Measurements from ENCODE around the gene MRPL23.

Gene MRPL23

DNA sequence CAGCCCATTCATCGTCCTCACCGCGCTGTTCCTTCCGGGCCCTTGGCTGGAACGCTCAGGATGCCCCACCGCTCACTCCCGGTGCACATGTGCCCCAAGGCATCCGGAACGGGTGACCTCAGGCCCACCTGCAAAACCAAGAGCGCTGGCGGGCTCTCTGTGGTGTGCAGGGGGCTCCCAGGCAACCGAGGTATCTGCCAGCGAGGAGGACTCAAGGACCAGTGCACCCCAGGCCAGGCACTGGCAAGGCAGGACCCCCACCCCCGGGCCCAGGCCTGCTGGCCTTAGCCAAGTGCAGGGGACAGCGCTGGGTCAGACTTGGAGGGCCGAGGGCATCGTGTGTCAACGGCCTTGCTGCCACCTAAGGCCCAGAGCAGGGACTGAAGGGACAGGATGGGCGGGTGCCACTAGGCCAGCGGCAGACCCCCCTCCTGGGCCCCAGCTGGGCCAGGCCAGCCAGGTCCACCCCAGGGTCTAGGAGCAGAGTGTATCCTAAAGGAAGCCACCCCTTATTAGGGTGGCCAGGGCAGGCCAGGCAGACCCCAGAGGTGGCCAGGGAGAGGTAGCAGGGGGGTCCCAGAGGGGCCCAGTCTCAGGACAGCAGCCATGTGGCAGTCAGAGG, 19.2 kb upstream of the MRPL23 start:
- peak overlapping the region; percentile 42 for H3K9ac ChIP-seq (ENCODE audit: insufficient read length, low read depth)
- no peak overlapping the region for H3K4me3 ChIP-seq (ENCODE audit: insufficient read length, low read depth)
- no peaks in the 10 kb centered on the region for H3K27me3 ChIP-seq (ENCODE audit: insufficient read depth, insufficient read length)
- TF ChIP-seq SUZ12 (IDR thresholded peaks at IDR 0.05; ENCODE audit: extremely low read depth, insufficient read depth, insufficient read length) (no peak), YY1 (IDR thresholded peaks at IDR 0.05; ENCODE audit: insufficient read depth, insufficient read length) (no peak), ZNF274 (IDR thresholded peaks at IDR 0.05; ENCODE audit: low read depth, low read length) (no peak)
- peaks cover 20% of the 10 kb centered on the region for H3K4me1 ChIP-seq (ENCODE audit: insufficient read depth, insufficient read length)
- H3K9me3 ChIP-seq (ENCODE audit: insufficient read depth, low read length), result no peaks in the 10 kb centered on the region
- no peaks in the 10 kb centered on the region for H3K36me3 ChIP-seq (ENCODE audit: insufficient read depth, insufficient read length, low read length)
- DNase-seq (ENCODE audit: low read depth, low spot score), result no peak

GRCh38 chr11:1928470-1928890, 18.7 kb upstream of the MRPL23 start:
- TF ChIP-seq ZNF274 (IDR thresholded peaks at IDR 0.05; ENCODE audit: low read depth, low read length) (no peak), SUZ12 (IDR thresholded peaks at IDR 0.05; ENCODE audit: extremely low read depth, insufficient read depth, insufficient read length) (no peak), YY1 (IDR thresholded peaks at IDR 0.05; ENCODE audit: insufficient read depth, insufficient read length) (no peak)
- Histone ChIP-seq H3K9ac (ENCODE audit: insufficient read length, low read depth) (no peak overlapping the region), H3K9me3 (ENCODE audit: insufficient read depth, low read length) (no peaks in the 10 kb centered on the region), H3K4me3 (ENCODE audit: insufficient read length, low read depth) (no peak overlapping the region), H3K4me1 (ENCODE audit: insufficient read depth, insufficient read length) (peaks cover 19% of the 10 kb centered on the region), H3K27me3 (ENCODE audit: insufficient read depth, insufficient read length) (peaks cover 3% of the 10 kb centered on the region), H3K36me3 (ENCODE audit: insufficient read depth, insufficient read length, low read length) (no peaks in the 10 kb centered on the region)
- DNase-seq (ENCODE audit: low read depth, low spot score), result no peak

GRCh38 chr11:1928891-1929541, 18.1 kb upstream of the MRPL23 start:
- Histone ChIP-seq H3K9ac (ENCODE audit: insufficient read length, low read depth) (no peak overlapping the region), H3K27me3 (ENCODE audit: insufficient read depth, insufficient read length) (peaks cover 4% of the 10 kb centered on the region)

DNA sequence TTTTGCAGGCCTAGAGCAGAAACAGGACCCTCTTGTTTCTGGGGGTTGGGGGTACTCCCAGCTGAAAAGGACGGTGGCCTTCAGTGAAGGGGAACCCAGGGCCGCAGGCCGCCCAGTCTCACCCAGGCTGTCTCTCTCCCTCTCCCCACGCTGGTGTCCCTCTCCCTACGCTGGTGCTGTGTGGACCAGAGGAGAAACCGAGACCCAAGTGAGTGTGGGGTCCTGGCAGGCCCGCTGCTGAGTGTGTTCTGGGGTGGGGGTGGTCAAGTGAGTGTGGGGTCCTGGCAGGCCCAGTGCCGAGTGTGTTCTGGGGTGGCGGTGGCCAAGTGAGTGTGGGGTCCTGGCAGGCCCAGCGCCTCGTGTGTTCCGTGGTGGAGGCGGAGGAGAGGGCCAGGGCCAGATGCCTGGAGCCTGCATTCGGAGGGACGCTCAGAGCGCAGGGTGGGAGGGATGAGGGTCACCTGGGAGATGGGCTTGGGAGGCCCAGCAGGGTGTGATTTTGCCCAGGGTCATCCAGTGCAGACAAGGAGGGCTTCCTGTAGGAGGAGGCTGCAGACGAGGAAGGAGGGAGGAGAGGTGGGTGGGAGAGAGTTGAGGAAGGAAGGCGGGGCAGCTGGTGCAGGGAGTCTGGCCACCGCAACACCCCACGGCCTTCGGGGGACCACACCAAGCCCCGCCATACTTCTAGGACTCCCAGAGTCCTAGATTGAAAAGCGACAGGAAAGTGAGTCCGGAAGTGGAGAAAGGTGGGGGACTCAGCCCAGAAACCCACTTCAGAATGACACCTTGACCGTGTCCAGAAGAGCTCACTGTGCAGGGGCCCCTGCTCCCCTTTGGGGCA, 17.3 kb upstream of the MRPL23 start:
- no peak for TF ChIP-seq SUZ12 (IDR thresholded peaks at IDR 0.05; ENCODE audit: extremely low read depth, insufficient read depth, insufficient read length)
- no peak for TF ChIP-seq ZNF274 (IDR thresholded peaks at IDR 0.05; ENCODE audit: low read depth, low read length)
- TF ChIP-seq YY1 (IDR thresholded peaks at IDR 0.05; ENCODE audit: insufficient read depth, insufficient read length), result no peak
- Histone ChIP-seq H3K4me1 (ENCODE audit: insufficient read depth, insufficient read length) (peaks cover 19% of the 10 kb centered on the region), H3K9me3 (ENCODE audit: insufficient read depth, low read length) (no peaks in the 10 kb centered on the region), H3K9ac (ENCODE audit: insufficient read length, low read depth) (no peak overlapping the region), H3K27me3 (ENCODE audit: insufficient read depth, insufficient read length) (peaks cover 4% of the 10 kb centered on the region), H3K36me3 (ENCODE audit: insufficient read depth, insufficient read length, low read length) (no peaks in the 10 kb centered on the region), H3K4me3 (ENCODE audit: insufficient read length, low read depth) (no peak overlapping the region)
- no peak for DNase-seq (ENCODE audit: low read depth, low spot score)

More at GRCh38 chr11:1928891-1929541, 18.1 kb upstream of the MRPL23 start:
- no peaks in the 10 kb centered on the region for H3K36me3 ChIP-seq (ENCODE audit: insufficient read depth, insufficient read length, low read length)
- H3K4me1 ChIP-seq (ENCODE audit: insufficient read depth, insufficient read length), result peaks cover 19% of the 10 kb centered on the region
- no peak overlapping the region for H3K4me3 ChIP-seq (ENCODE audit: insufficient read length, low read depth)
- no peak for TF ChIP-seq ZNF274 (IDR thresholded peaks at IDR 0.05; ENCODE audit: low read depth, low read length)
- TF ChIP-seq SUZ12 (IDR thresholded peaks at IDR 0.05; ENCODE audit: extremely low read depth, insufficient read depth, insufficient read length), result no peak
- TF ChIP-seq YY1 (IDR thresholded peaks at IDR 0.05; ENCODE audit: insufficient read depth, insufficient read length), result no peak
- no peak for DNase-seq (ENCODE audit: low read depth, low spot score)
- no peaks in the 10 kb centered on the region for H3K9me3 ChIP-seq (ENCODE audit: insufficient read depth, low read length)

DNA sequence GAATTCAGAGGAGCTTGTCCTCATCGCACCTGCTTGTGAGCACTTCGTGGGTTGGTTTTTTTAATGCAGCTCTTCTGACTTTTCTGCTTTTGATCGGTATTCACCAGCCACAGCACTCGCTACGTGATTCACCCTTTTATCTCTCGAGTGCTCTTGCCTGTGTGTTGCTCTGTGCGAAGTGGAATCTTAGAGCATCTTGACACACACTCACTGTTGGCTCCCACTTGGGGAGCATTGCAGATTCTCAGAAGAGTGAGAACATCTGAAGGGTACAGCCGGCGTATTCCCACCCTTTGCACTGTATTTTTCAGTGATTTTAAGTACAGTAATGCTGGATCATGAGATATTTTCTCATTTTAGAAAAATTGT, 16.7 kb upstream of the MRPL23 start:
- no peak for TF ChIP-seq YY1 (IDR thresholded peaks at IDR 0.05; ENCODE audit: insufficient read depth, insufficient read length)
- TF ChIP-seq ZNF274 (IDR thresholded peaks at IDR 0.05; ENCODE audit: low read depth, low read length), result no peak
- no peak for TF ChIP-seq SUZ12 (IDR thresholded peaks at IDR 0.05; ENCODE audit: extremely low read depth, insufficient read depth, insufficient read length)
- no peak overlapping the region for H3K4me3 ChIP-seq (ENCODE audit: insufficient read length, low read depth)
- H3K36me3 ChIP-seq (ENCODE audit: insufficient read depth, insufficient read length, low read length), result no peaks in the 10 kb centered on the region
- H3K9ac ChIP-seq (ENCODE audit: insufficient read length, low read depth), result no peak overlapping the region
- no peaks in the 10 kb centered on the region for H3K9me3 ChIP-seq (ENCODE audit: insufficient read depth, low read length)
- H3K4me1 ChIP-seq (ENCODE audit: insufficient read depth, insufficient read length), result peaks cover 18% of the 10 kb centered on the region
- H3K27me3 ChIP-seq (ENCODE audit: insufficient read depth, insufficient read length), result peaks cover 4% of the 10 kb centered on the region
- DNase-seq (ENCODE audit: low read depth, low spot score), result no peak

DNA sequence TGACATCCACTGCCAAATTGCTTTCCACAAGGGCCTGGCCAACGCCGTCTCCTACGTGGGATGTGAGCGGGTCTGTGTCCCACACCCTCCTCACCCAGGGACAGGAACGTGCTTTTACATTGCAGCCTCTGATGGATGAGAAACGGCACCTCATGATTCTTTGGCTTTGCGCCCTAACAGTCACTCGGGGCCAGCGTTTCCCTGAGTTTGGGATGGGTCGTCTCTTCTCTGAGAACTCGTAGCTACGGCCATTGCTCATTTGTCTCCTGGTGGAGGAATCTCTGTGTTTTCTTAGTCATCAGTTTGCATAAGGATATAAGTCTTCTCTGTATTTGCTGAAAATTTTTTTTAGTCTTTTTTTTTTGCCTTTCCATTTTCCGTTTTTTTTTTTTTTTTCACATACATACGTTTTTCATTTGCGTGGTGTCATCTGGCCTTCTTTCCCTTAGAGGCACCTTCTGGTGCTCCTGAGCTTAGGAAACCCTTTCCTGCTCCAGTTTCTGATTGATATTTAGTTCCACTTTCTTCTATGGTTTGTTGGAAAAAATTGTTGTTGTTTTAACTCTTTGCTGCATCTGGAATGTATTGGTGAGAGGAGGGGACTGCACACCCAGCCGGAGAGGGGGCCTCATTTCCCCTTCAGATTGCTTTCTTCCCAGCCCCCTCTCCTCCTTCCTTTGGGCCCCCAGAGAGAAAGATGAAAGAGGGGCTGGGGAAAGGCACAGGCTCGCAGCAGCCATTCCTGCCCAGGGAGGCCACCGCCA, 15.6 kb upstream of the MRPL23 start:
- TF ChIP-seq SUZ12 (IDR thresholded peaks at IDR 0.05; ENCODE audit: extremely low read depth, insufficient read depth, insufficient read length), result no peak
- no peak for TF ChIP-seq ZNF274 (IDR thresholded peaks at IDR 0.05; ENCODE audit: low read depth, low read length)
- no peak for TF ChIP-seq YY1 (IDR thresholded peaks at IDR 0.05; ENCODE audit: insufficient read depth, insufficient read length)
- peaks cover 4% of the 10 kb centered on the region for H3K27me3 ChIP-seq (ENCODE audit: insufficient read depth, insufficient read length)
- H3K4me3 ChIP-seq (ENCODE audit: insufficient read length, low read depth), result no peak overlapping the region
- H3K36me3 ChIP-seq (ENCODE audit: insufficient read depth, insufficient read length, low read length), result no peaks in the 10 kb centered on the region
- H3K9ac ChIP-seq (ENCODE audit: insufficient read length, low read depth), result no peak overlapping the region
- H3K4me1 ChIP-seq (ENCODE audit: insufficient read depth, insufficient read length), result peaks cover 22% of the 10 kb centered on the region
- H3K9me3 ChIP-seq (ENCODE audit: insufficient read depth, low read length), result no peaks in the 10 kb centered on the region
- no peak for DNase-seq (ENCODE audit: low read depth, low spot score)
